ENCODE data around the gene SRCAP. TPM values are rescaled to one million over a fixed set of nuclear protein-coding genes. Genes with fewer than 3 reads are reported as not detected.

Gene SRCAP
- total RNA-seq, 1 experiment from 2014 or later, result 57.4 TPM

DNA sequence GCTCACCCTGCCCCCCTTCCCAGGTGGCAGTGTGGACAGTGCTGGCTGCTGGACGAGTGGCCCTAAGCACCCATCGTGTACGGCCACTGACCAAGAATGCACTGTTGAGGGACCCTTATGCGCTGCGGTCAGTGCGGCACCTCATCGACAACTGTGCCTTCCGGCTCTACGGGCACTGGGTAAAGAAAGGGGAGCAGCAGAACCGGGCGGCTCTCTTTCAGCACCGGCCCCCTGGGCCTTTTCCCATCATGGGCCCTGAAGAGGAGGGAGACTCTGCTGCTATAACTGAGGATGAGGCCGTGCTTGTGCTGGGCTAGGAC lies 57.8 kb downstream of the SRCAP start:
- H3K36me3 ChIP-seq (ENCODE audit: control insufficient read depth, insufficient read depth, low read length), result no peaks in the 10 kb centered on the region; the same call in 1 of the 2 replicates
- peaks cover 53% of the 10 kb centered on the region for H3K36me3 Mint-ChIP-seq (ENCODE audit: insufficient read depth, unreplicated experiment)
- DNase-seq, result no peak
- H3K9me3 Mint-ChIP-seq (ENCODE audit: unreplicated experiment), result no peaks in the 10 kb centered on the region
- no peaks in the 10 kb centered on the region for H3K27me3 ChIP-seq (replicated peaks; ENCODE audit: control insufficient read depth, insufficient read depth, low read length)
- no TSS peak for BruUV-seq (replicated peaks)
- ChIA-PET CTCF (no interaction called here), POLR2A (no interaction called here)
- TF ChIP-seq, protein P1, sequence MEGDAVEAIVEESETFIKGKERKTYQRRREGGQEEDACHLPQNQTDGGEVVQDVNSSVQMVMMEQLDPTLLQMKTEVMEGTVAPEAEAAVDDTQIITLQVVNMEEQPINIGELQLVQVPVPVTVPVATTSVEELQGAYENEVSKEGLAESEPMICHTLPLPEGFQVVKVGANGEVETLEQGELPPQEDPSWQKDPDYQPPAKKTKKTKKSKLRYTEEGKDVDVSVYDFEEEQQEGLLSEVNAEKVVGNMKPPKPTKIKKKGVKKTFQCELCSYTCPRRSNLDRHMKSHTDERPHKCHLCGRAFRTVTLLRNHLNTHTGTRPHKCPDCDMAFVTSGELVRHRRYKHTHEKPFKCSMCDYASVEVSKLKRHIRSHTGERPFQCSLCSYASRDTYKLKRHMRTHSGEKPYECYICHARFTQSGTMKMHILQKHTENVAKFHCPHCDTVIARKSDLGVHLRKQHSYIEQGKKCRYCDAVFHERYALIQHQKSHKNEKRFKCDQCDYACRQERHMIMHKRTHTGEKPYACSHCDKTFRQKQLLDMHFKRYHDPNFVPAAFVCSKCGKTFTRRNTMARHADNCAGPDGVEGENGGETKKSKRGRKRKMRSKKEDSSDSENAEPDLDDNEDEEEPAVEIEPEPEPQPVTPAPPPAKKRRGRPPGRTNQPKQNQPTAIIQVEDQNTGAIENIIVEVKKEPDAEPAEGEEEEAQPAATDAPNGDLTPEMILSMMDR (IDR thresholded peaks at IDR 0.05; ENCODE audit: insufficient read depth in 1 of 2, low read depth in 1 of 2, low read length in 1 of 2, severe bottlenecking in 1 of 2, unreplicated experiment in 1 of 2), result no peak
- no peak overlapping the region for H3K4me3 Mint-ChIP-seq (ENCODE audit: unreplicated experiment)
- H3K9me3 ChIP-seq, result no peaks in the 10 kb centered on the region
- no peaks in the 10 kb centered on the region for H3K27me3 Mint-ChIP-seq (ENCODE audit: insufficient read depth, unreplicated experiment)
- intact Hi-C loops (cut with micrococcal nuclease; ENCODE audit: unreplicated experiment), result no loop called here
- H3K4me3 ChIP-seq (ENCODE audit: low read depth, low read length), result no peak overlapping the region
- H3K4me1 ChIP-seq, result peaks cover 7% of the 10 kb centered on the region; the same call in 1 of the 2 replicates
- H3K27ac Mint-ChIP-seq (ENCODE audit: unreplicated experiment), result no peak overlapping the region
- H3K4me1 Mint-ChIP-seq (ENCODE audit: low read depth, unreplicated experiment), result peaks cover 4% of the 10 kb centered on the region

DNA sequence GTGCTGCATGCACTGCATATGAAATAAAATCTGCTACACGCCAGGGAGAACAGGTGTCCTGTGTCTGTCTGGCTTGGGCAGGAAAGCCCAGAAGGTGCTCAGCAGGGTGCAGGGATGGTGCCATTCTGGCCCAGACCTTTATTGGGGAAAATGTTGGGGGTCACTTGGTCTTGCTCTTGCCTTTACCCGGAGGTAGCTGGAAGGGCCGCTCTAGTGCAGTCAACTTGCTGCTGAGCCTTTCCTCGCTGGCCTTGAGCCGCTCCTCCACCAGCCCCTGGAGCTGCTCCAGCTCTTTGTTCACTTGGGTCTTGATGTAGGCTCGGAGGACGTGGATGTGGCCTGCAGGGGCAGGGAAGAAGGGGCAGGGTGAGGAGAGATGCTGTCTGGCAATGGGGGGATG lies 58.3 kb downstream of the SRCAP start:
- DNase-seq, result no peak
- Histone ChIP-seq H3K27me3 (replicated peaks; ENCODE audit: control insufficient read depth, insufficient read depth, low read length) (no peaks in the 10 kb centered on the region), H3K4me3 (ENCODE audit: low read depth, low read length) (no peak overlapping the region), H3K9me3 (no peaks in the 10 kb centered on the region), H3K4me1 (peaks cover 7% of the 10 kb centered on the region; the same call in 1 of the 2 replicates), H3K36me3 (ENCODE audit: control insufficient read depth, insufficient read depth, low read length) (no peaks in the 10 kb centered on the region; the same call in 1 of the 2 replicates)
- CTCF ChIA-PET, result interaction anchor here (0.6 to 1.4 kb wide), 2 partner anchors 18 to 138 kb away, joined by 4 to 10 read pairs; no protein-coding TSS in a partner anchor
- POLR2A ChIA-PET, result no interaction called here
- Mint-ChIP-seq H3K4me3 (ENCODE audit: unreplicated experiment) (no peak overlapping the region), H3K27ac (ENCODE audit: unreplicated experiment) (no peak overlapping the region), H3K9me3 (ENCODE audit: unreplicated experiment) (no peaks in the 10 kb centered on the region), H3K4me1 (ENCODE audit: low read depth, unreplicated experiment) (peaks cover 4% of the 10 kb centered on the region), H3K27me3 (ENCODE audit: insufficient read depth, unreplicated experiment) (no peaks in the 10 kb centered on the region), H3K36me3 (ENCODE audit: insufficient read depth, unreplicated experiment) (peaks cover 59% of the 10 kb centered on the region)
- TF ChIP-seq, protein P1 (IDR thresholded peaks at IDR 0.05; ENCODE audit: insufficient read depth in 1 of 2, low read depth in 1 of 2, low read length in 1 of 2, severe bottlenecking in 1 of 2, unreplicated experiment in 1 of 2), result no peak
- intact Hi-C loops (cut with micrococcal nuclease; ENCODE audit: unreplicated experiment), result no loop called here
- no TSS peak for BruUV-seq (replicated peaks)

DNA sequence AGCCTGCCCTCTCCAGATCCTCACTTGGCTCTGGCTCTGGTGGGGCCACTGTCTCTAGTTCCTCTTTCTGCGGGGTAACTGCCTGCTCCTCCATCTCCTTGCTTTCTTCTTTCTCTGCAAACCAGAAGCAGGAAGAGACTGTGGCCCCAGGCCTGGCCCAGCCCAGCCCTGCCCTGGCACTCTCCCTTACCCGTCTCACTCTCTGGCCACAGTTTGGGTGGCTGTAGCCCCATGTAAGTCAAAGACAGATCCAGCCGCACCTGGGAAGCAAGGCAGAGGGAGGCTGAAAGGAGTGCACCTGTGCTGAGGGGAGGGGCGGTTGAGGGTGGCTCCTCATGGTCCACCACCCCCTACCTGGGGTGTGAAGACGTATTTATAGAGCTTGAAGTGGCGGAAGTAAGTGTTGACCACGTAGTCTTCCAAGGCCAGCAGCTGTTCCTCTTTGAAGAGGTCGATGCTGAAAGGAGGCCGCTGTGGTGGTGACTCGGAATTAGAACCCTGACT lies 60.1 kb downstream of the SRCAP start:
- H3K9me3 Mint-ChIP-seq (ENCODE audit: unreplicated experiment), result no peaks in the 10 kb centered on the region
- CTCF ChIA-PET, result interaction anchor here (0.6 kb wide), 1 partner anchor 186 kb away, joined by 5 read pairs; no protein-coding TSS in a partner anchor
- H3K27ac Mint-ChIP-seq (ENCODE audit: unreplicated experiment), result no peak overlapping the region
- H3K27me3 ChIP-seq (replicated peaks; ENCODE audit: control insufficient read depth, insufficient read depth, low read length), result no peaks in the 10 kb centered on the region
- no peaks in the 10 kb centered on the region for H3K9me3 ChIP-seq
- peaks cover 57% of the 10 kb centered on the region for H3K36me3 Mint-ChIP-seq (ENCODE audit: insufficient read depth, unreplicated experiment)
- H3K4me1 ChIP-seq, result peaks cover 15% of the 10 kb centered on the region; the same call in 1 of the 2 replicates
- BruUV-seq (replicated peaks), result no TSS peak
- no peaks in the 10 kb centered on the region; the same call in 1 of the 2 replicates for H3K36me3 ChIP-seq (ENCODE audit: control insufficient read depth, insufficient read depth, low read length)
- no peak overlapping the region for H3K4me3 ChIP-seq (ENCODE audit: low read depth, low read length)
- H3K4me3 Mint-ChIP-seq (ENCODE audit: unreplicated experiment), result no peak overlapping the region
- POLR2A ChIA-PET, result interaction anchor here (0.8 to 1.1 kb wide), 2 partner anchors 10 to 11 kb away, joined by 4 read pairs; partner anchors contain the start of gene PHKG2
- TF ChIP-seq, protein P1 (IDR thresholded peaks at IDR 0.05; ENCODE audit: insufficient read depth in 1 of 2, low read depth in 1 of 2, low read length in 1 of 2, severe bottlenecking in 1 of 2, unreplicated experiment in 1 of 2), result no peak
- intact Hi-C loops (cut with micrococcal nuclease; ENCODE audit: unreplicated experiment), result no loop called here
- H3K27me3 Mint-ChIP-seq (ENCODE audit: insufficient read depth, unreplicated experiment), result no peaks in the 10 kb centered on the region
- DNase-seq, result no peak
- peaks cover 4% of the 10 kb centered on the region for H3K4me1 Mint-ChIP-seq (ENCODE audit: low read depth, unreplicated experiment)

Measured in Caco-2 (cell line).